ENCODE data around the gene SMIM35.

The SMIM35 gene

DNA sequence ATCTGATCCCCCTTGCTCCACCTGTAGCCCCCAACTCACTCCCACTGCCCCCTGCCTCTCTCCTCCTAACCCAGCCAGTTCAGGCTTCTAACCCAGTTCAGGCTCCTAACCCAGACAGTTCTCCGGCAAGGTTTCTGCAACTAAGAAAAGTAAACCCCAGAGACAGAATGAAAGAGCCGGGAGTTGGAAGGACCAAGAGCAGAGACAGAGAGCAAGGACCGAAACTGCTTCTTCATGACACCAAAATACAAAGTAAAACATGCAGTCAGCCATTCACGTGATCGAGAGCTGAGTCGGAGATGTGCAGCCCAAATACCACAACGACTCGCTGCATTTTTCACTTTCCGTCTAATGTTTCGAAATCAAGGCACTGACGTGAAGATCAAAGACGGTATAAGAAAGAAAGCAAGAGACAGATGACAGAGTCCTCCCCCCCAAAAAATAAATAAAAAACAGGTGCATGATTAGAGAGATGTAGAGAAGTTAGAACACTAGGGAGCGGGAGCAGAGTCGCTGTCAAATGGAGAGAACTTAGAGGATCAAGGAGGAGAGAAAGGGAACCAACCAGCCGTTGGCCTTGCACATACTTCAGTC, 99.7 kb downstream of the SMIM35 start:
- no peak for TF ChIP-seq CTCF (IDR thresholded peaks at IDR 0.05; ENCODE audit: insufficient read depth, low read length, missing control alignments)
- H3K4me3 ChIP-seq (ENCODE audit: low read depth, low read length): no peak overlapping the region
- ChIA-PET CTCF (interaction anchor here (0.7 to 1.0 kb wide), 2 partner anchors 41 to 168 kb away, joined by 3 read pairs; no protein-coding TSS in a partner anchor), POLR2A (no interaction called here)
- no peak for DNase-seq (ENCODE audit: low read depth, low spot score)

- TF ChIP-seq CTCF (IDR thresholded peaks at IDR 0.05; ENCODE audit: insufficient read depth, low read length, missing control alignments): no peak
- H3K4me3 ChIP-seq (ENCODE audit: low read depth, low read length): peak within 1 kb of the TSS; percentile 43
- DNase-seq (ENCODE audit: low read depth, low spot score): no peak
- CTCF ChIA-PET: interaction anchor here (0.7 kb wide), 1 partner anchor 40 kb away, joined by 3 read pairs; no protein-coding TSS in a partner anchor
- POLR2A ChIA-PET: no interaction called here
Observed at GRCh38 chr11:117985953-117986887, 100.5 kb downstream of the SMIM35 start, which contains the start of gene IL10RA. IL10RA (plus strand) TSS chr11:117986394; CDS start chr11:117986468, 74 bp downstream.

- CTCF ChIA-PET: no interaction called here
- TF ChIP-seq CTCF (IDR thresholded peaks at IDR 0.05; ENCODE audit: insufficient read depth, low read length, missing control alignments): no peak
- no peak for DNase-seq (ENCODE audit: low read depth, low spot score)
- no peak overlapping the region for H3K4me3 ChIP-seq (ENCODE audit: low read depth, low read length)
- POLR2A ChIA-PET: no interaction called here
Observed at GRCh38 chr11:117984476-117984875, 102.3 kb downstream of the SMIM35 start.

DNA sequence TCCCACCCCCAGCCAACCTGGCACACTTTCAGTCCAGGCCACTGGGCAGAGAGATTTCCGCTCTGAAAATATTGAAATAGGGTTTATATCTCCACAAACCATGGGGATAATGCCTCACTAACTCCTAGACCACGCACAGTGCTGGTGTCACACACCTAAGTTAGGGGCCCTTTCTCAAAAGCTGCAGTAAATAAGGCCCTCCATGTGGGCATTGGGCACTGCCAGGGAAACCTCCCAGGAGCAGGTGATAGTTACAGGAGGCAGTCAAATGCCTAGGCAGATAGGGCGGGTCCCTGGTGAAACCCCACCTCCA, 103.6 kb downstream of the SMIM35 start:
- POLR2A ChIA-PET: no interaction called here
- DNase-seq (ENCODE audit: low read depth, low spot score): no peak
- no peak overlapping the region for H3K4me3 ChIP-seq (ENCODE audit: low read depth, low read length)
- no peak for TF ChIP-seq CTCF (IDR thresholded peaks at IDR 0.05; ENCODE audit: insufficient read depth, low read length, missing control alignments)
- CTCF ChIA-PET: interaction anchor here (1.5 kb wide), 1 partner anchor 36 kb away, joined by 3 read pairs; no protein-coding TSS in a partner anchor

- TF ChIP-seq CTCF (IDR thresholded peaks at IDR 0.05; ENCODE audit: insufficient read depth, low read length, missing control alignments): no peak
- no peak overlapping the region for H3K4me3 ChIP-seq (ENCODE audit: low read depth, low read length)
- POLR2A ChIA-PET: no interaction called here
- CTCF ChIA-PET: no interaction called here
- no peak for DNase-seq (ENCODE audit: low read depth, low spot score)
Observed at GRCh38 chr11:117980720-117981119, 106.0 kb downstream of the SMIM35 start.

GRCh38 chr11:117980280-117980679, 106.5 kb downstream of the SMIM35 start:
- no peak for DNase-seq (ENCODE audit: low read depth, low spot score)
- ChIA-PET POLR2A (no interaction called here), CTCF (no interaction called here)

More at GRCh38 chr11:117980280-117980679, 106.5 kb downstream of the SMIM35 start:
- no peak overlapping the region for H3K4me3 ChIP-seq (ENCODE audit: low read depth, low read length)
- TF ChIP-seq CTCF (IDR thresholded peaks at IDR 0.05; ENCODE audit: insufficient read depth, low read length, missing control alignments): no peak
